Measurements from ENCODE around the gene OBSCN.

The OBSCN gene

DNA sequence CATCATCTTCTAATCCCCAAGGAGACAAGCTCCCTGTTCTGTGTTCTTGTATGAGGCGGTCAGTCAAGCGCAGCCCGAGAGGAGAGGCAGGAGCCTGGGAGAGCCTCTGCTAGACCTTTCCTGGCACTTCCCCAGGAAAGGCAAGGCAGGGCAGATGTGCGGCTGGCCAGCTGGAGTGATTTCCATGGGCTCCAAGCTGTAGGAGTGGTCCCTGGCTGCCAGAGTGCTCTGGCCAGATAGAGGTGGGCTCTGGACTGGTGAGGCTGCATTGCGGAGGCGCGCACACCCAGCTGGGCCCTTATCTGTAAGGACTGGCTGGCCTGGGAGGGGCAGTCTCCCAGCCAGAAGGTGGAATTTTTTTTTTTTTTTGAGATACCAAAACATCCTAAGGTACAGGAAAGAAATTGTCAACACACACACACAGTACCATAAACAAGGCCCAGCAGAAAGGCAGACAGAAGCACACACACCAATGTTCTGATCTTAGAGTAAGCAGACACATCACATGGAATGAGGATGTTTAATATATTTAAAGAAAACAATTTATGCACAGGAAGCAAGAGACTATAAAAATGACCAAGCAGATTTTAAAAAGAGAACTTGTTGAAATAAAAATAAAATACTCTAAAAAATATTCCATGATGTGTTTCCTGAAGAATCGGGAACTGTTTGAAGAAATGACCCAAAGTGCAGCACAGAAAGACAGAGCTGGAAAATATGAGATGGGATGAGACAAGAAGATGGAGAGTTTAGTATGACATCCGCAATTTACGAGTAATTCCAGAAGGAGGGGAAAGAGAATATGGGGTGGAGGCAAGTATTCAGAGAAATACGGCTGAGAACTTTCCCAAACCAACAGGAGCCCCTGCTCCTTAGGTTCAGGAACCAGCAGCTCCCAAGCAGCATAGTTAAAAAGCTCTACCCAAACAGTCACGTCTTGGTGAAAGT lies 28.8 kb upstream of the OBSCN start:
- H3K27me3 ChIP-seq (ENCODE audit: insufficient read depth, low read length, poor library complexity, severe bottlenecking) = no peaks in the 10 kb centered on the region
- H3K4me3 ChIP-seq (ENCODE audit: low read length, poor library complexity, severe bottlenecking) = no peak overlapping the region
- H3K36me3 ChIP-seq (ENCODE audit: insufficient read depth, low read length) = peaks cover 17% of the 10 kb centered on the region; the same call in 1 of the 2 replicates
- H3K4me2 ChIP-seq (ENCODE audit: low read depth, low read length, poor library complexity, severe bottlenecking) = no peak overlapping the region
- H2AFZ ChIP-seq (ENCODE audit: low read length) = no peak overlapping the region
- no peaks in the 10 kb centered on the region for H3K79me2 ChIP-seq (ENCODE audit: insufficient read depth, low read length)
- H3K4me1 ChIP-seq (ENCODE audit: insufficient read depth, low read length, poor library complexity, severe bottlenecking) = no peaks in the 10 kb centered on the region
- H3K9me3 ChIP-seq (ENCODE audit: insufficient read depth, low read depth, low read length) = no peaks in the 10 kb centered on the region
- no peaks in the 10 kb centered on the region for H3K9me2 ChIP-seq (replicated peaks; ENCODE audit: low read depth, low read length)
- H4K20me1 ChIP-seq (ENCODE audit: insufficient read depth, low read length, poor library complexity, severe bottlenecking) = no peaks in the 10 kb centered on the region
- no peaks in the 10 kb centered on the region for H3F3A ChIP-seq (ENCODE audit: low read depth)
- H3K9ac ChIP-seq (ENCODE audit: low read depth, low read length, poor library complexity, severe bottlenecking) = no peak overlapping the region
- TF ChIP-seq EZH2phosphoT487 (IDR thresholded peaks at IDR 0.05; ENCODE audit: borderline replicate concordance) = no peak
- TF ChIP-seq, protein P1, sequence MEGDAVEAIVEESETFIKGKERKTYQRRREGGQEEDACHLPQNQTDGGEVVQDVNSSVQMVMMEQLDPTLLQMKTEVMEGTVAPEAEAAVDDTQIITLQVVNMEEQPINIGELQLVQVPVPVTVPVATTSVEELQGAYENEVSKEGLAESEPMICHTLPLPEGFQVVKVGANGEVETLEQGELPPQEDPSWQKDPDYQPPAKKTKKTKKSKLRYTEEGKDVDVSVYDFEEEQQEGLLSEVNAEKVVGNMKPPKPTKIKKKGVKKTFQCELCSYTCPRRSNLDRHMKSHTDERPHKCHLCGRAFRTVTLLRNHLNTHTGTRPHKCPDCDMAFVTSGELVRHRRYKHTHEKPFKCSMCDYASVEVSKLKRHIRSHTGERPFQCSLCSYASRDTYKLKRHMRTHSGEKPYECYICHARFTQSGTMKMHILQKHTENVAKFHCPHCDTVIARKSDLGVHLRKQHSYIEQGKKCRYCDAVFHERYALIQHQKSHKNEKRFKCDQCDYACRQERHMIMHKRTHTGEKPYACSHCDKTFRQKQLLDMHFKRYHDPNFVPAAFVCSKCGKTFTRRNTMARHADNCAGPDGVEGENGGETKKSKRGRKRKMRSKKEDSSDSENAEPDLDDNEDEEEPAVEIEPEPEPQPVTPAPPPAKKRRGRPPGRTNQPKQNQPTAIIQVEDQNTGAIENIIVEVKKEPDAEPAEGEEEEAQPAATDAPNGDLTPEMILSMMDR (conservative IDR thresholded peaks at IDR 0.05; ENCODE audit: low read length) = no peak

DNA sequence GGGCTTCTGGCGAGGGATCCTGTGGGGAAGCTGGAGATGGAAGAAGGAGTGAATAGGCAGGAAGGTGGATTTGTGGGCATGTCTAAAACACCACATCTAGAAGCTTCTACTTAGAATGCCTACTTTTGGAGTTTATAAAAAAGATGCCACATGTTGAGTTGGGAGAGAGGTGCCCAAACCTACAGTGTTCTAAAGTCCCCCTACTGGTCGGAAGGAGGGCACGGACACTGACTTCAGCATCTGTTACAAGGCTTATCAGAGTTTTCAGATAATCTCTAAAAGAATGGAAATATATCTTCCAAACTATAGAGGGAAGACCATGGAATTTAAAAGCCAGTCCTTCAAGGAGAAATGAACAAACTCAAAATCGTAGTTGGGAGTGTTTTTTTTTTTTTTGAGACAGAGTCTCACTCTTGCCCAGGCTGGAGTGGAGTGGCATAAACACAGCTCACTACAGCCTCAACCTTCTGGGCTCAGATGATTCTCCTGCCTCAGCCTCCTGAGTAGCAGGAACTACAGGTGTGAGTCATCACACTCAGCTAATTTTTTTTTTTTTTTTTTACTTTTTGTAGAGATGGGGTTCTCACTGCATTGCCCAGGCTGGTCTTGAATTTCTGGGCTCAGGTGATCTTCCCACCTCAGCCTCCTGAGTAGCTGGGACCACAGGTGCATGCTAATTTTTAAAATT lies 27.4 kb upstream of the OBSCN start:
- no peaks in the 10 kb centered on the region for H3F3A ChIP-seq (ENCODE audit: low read depth)
- H3K9ac ChIP-seq (ENCODE audit: low read depth, low read length, poor library complexity, severe bottlenecking) = no peak overlapping the region
- no peak overlapping the region for H3K4me3 ChIP-seq (ENCODE audit: low read length, poor library complexity, severe bottlenecking)
- TF ChIP-seq EZH2phosphoT487 (IDR thresholded peaks at IDR 0.05; ENCODE audit: borderline replicate concordance) = no peak
- TF ChIP-seq, protein P1 (conservative IDR thresholded peaks at IDR 0.05; ENCODE audit: low read length) = peak; percentile 54
- no peak overlapping the region for H3K4me2 ChIP-seq (ENCODE audit: low read depth, low read length, poor library complexity, severe bottlenecking)
- no peak overlapping the region for H2AFZ ChIP-seq (ENCODE audit: low read length)
- peaks cover 8% of the 10 kb centered on the region; the same call in 1 of the 2 replicates for H3K36me3 ChIP-seq (ENCODE audit: insufficient read depth, low read length)
- no peaks in the 10 kb centered on the region for H3K79me2 ChIP-seq (ENCODE audit: insufficient read depth, low read length)
- H3K4me1 ChIP-seq (ENCODE audit: insufficient read depth, low read length, poor library complexity, severe bottlenecking) = peaks cover under 1% of the 10 kb centered on the region
- no peaks in the 10 kb centered on the region for H3K9me2 ChIP-seq (replicated peaks; ENCODE audit: low read depth, low read length)
- H3K9me3 ChIP-seq (ENCODE audit: insufficient read depth, low read depth, low read length) = no peaks in the 10 kb centered on the region
- H3K27me3 ChIP-seq (ENCODE audit: insufficient read depth, low read length, poor library complexity, severe bottlenecking) = no peaks in the 10 kb centered on the region
- no peaks in the 10 kb centered on the region for H4K20me1 ChIP-seq (ENCODE audit: insufficient read depth, low read length, poor library complexity, severe bottlenecking)

DNA sequence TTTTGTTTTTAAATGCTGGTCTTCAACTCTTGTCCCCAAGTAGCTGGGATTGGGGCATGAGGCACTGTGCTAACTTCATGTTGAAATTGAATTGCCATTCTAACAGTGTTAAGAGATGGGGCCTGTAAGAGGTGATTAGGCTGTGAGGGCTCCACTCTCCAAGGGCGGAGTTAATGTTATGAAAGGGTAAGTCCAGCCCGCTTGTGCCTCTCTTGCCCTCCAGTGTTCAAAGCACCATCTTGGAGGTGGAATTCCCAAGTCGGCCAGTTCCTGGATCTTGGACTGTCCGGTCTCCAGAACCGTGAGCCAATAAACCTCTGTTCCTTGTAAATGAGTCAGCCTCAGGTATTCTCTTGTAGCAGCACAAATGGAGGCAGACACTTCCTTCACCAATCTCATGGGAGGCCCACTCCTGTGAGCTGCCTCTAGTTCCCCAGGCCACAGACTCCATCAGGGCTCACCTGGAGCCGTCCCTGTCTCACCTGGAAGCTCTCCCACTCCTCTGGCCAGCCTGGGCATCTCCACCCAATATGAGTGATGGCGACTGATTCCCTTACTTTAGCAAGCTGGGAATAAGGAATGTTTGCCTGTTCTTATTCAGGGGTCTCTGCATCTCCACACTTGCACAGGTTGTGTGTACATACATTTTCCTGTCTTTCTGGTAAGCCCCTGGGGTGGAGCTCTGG lies 26.7 kb upstream of the OBSCN start:
- no peaks in the 10 kb centered on the region for H3F3A ChIP-seq (ENCODE audit: low read depth)
- no peaks in the 10 kb centered on the region for H3K27me3 ChIP-seq (ENCODE audit: insufficient read depth, low read length, poor library complexity, severe bottlenecking)
- H3K9me3 ChIP-seq (ENCODE audit: insufficient read depth, low read depth, low read length) = no peaks in the 10 kb centered on the region
- no peaks in the 10 kb centered on the region for H3K79me2 ChIP-seq (ENCODE audit: insufficient read depth, low read length)
- H3K9ac ChIP-seq (ENCODE audit: low read depth, low read length, poor library complexity, severe bottlenecking) = no peak overlapping the region
- H2AFZ ChIP-seq (ENCODE audit: low read length) = no peak overlapping the region
- peaks cover 5% of the 10 kb centered on the region for H3K4me1 ChIP-seq (ENCODE audit: insufficient read depth, low read length, poor library complexity, severe bottlenecking)
- no peak overlapping the region for H3K4me2 ChIP-seq (ENCODE audit: low read depth, low read length, poor library complexity, severe bottlenecking)
- peaks cover 2% of the 10 kb centered on the region; the same call in 1 of the 2 replicates for H3K36me3 ChIP-seq (ENCODE audit: insufficient read depth, low read length)
- H4K20me1 ChIP-seq (ENCODE audit: insufficient read depth, low read length, poor library complexity, severe bottlenecking) = no peaks in the 10 kb centered on the region
- no peak for TF ChIP-seq EZH2phosphoT487 (IDR thresholded peaks at IDR 0.05; ENCODE audit: borderline replicate concordance)
- TF ChIP-seq, protein P1 (conservative IDR thresholded peaks at IDR 0.05; ENCODE audit: low read length) = no peak
- H3K9me2 ChIP-seq (replicated peaks; ENCODE audit: low read depth, low read length) = no peaks in the 10 kb centered on the region
- H3K4me3 ChIP-seq (ENCODE audit: low read length, poor library complexity, severe bottlenecking) = no peak overlapping the region
